ENCODE data around the gene MPZL2.

GRCh38 chr11:118283037-118283636 lies 19.0 kb upstream of the MPZL2 start:
- TF ChIP-seq CTCF (IDR thresholded peaks at IDR 0.05; ENCODE audit: borderline replicate concordance, extremely low read depth, low read length, poor library complexity, severe bottlenecking) (no peak), EZH2 (IDR thresholded peaks at IDR 0.05; ENCODE audit: borderline replicate concordance, low read depth, low read length, severe bottlenecking) (no peak)

Data from DND-41 (cell line).